ENCODE results near the gene EML6. TPM values are rescaled to one million over a fixed set of nuclear protein-coding genes. Genes with fewer than 3 reads are reported as not detected.
"Not testable (repeated sequence)": the region's sequence is repeated elsewhere in the genome, so short reads cannot be mapped to it uniquely, and the experiment has no call there.

The EML6 gene
- total and polyA plus RNA-seq, 12 donors, result 0.07 to 1.5 (median 0.31) TPM

DNA sequence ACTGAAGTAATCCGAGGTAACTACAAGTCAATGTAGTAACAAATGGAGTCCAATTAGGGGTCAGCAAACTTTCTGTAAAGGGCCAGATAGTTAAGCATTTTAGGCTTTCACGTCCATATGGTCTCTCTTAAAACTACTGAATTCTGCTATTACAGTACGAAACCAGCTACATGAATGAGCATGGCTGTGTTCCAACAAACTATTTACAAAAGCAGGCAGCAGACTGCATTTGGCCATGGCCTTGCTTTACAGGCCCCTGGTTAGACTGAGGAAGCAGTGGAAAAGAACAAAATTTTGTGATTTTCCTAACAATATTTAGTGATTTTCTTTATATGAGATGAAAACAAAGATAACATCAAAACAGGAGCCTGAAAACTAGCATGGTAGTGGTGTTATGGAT is 262.8 kb downstream of the EML6 start:
- WGBS, 2 donors, result 69 to 79% methylated on average over 3 of the region's 3 CpGs
- H3K9me3 ChIP-seq, result no peaks in the 10 kb centered on the region
- H3K36me3 ChIP-seq, result peaks cover 0 to 59% (median 4%) of the 10 kb centered on the region in 9 donors
- TF ChIP-seq, protein P1, sequence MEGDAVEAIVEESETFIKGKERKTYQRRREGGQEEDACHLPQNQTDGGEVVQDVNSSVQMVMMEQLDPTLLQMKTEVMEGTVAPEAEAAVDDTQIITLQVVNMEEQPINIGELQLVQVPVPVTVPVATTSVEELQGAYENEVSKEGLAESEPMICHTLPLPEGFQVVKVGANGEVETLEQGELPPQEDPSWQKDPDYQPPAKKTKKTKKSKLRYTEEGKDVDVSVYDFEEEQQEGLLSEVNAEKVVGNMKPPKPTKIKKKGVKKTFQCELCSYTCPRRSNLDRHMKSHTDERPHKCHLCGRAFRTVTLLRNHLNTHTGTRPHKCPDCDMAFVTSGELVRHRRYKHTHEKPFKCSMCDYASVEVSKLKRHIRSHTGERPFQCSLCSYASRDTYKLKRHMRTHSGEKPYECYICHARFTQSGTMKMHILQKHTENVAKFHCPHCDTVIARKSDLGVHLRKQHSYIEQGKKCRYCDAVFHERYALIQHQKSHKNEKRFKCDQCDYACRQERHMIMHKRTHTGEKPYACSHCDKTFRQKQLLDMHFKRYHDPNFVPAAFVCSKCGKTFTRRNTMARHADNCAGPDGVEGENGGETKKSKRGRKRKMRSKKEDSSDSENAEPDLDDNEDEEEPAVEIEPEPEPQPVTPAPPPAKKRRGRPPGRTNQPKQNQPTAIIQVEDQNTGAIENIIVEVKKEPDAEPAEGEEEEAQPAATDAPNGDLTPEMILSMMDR (IDR thresholded peaks at IDR 0.05), result no peak
- intact Hi-C loops (cut with DNase I), result no loop called here
- no peak overlapping the region for H3K4me3 ChIP-seq
- H3K27me3 ChIP-seq, result no peaks in the 10 kb centered on the region
- no peak overlapping the region for H3K27ac ChIP-seq
- peaks cover 0 to 61% (median 40%) of the 10 kb centered on the region in 9 donors for H3K4me1 ChIP-seq
- no peak for DNase-seq
- no peak for ATAC-seq

GRCh38 chr2:54988612-54989011 is 265.1 kb downstream of the EML6 start:
- no peaks in the 10 kb centered on the region for H3K27me3 ChIP-seq
- H3K9me3 ChIP-seq, result no peaks in the 10 kb centered on the region
- peaks cover 0 to 38% (median 4%) of the 10 kb centered on the region in 9 donors for H3K36me3 ChIP-seq
- H3K4me3 ChIP-seq, result no peak overlapping the region
- H3K27ac ChIP-seq, result no peak overlapping the region
- DNase-seq, result no peak
- peak in 1 of 8 donors; percentile 63 for ATAC-seq
- TF ChIP-seq, protein P1 (IDR thresholded peaks at IDR 0.05), result no peak
- intact Hi-C loops (cut with DNase I), result no loop called here
- 88 to 95% methylated on average over 3 of the region's 3 CpGs for whole genome bisulfite sequencing, 2 donors
- H3K4me1 ChIP-seq, result peaks cover 0 to 48% (median 32%) of the 10 kb centered on the region in 9 donors

DNA sequence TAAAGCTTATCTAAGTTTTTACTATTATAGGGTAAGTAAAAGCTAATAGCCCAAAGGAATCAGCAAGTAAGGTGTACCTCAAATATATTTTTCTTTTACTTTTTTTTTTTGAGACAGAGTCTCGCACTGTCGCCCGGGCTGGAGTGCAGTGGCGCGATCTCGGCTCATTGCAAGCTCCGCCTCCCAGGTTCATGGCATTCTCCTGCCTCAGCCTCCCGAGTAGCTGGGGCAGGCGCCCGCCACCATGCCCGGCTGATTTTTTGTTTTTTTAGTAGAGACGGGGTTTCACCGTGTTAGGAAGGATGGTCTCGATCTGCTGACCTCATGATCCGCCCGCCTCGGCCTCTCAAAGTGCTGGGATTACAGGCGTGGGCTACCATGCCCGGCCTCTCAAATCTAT is 267.2 kb downstream of the EML6 start:
- H3K9me3 ChIP-seq, H3K27me3 ChIP-seq, H3K27ac ChIP-seq, DNase-seq, ATAC-seq, H3K4me3 ChIP-seq: not testable (repeated sequence)
- WGBS, 2 donors, result 98% methylated on average over 19 of the region's 19 CpGs
- peaks cover 0 to 45% (median 20%) of the 10 kb centered on the region in 9 donors for H3K4me1 ChIP-seq
- intact Hi-C loops (cut with DNase I), result loop anchor here in 1 of 10 donors (10.0 kb wide), 1 partner anchor 76 kb away; no protein-coding TSS in a partner anchor
- H3K36me3 ChIP-seq, result peaks cover 0 to 19% (median 4%) of the 10 kb centered on the region in 9 donors

- no peak overlapping the region for H3K27ac ChIP-seq
- ATAC-seq (peak in 1 of 8 donors; percentile 31), DNase-seq (no peak)
- TF ChIP-seq, protein P1 (IDR thresholded peaks at IDR 0.05), result no peak
- no peaks in the 10 kb centered on the region for H3K36me3 ChIP-seq
- WGBS, 2 donors, result 95 to 98% methylated on average over 3 of the region's 3 CpGs
- H3K4me1 ChIP-seq, result peaks cover 0 to 59% (median 26%) of the 10 kb centered on the region in 9 donors
- no peak overlapping the region for H3K4me3 ChIP-seq
- H3K9me3 ChIP-seq, result no peaks in the 10 kb centered on the region
- H3K27me3 ChIP-seq, result no peaks in the 10 kb centered on the region
- intact Hi-C loops (cut with DNase I), result loop anchor here in 1 of 10 donors (10.0 kb wide), 1 partner anchor 81 kb away; no protein-coding TSS in a partner anchor
These were observed 272.1 kb downstream of the EML6 start for GRCh38 chr2:54995553-54995952.

DNA sequence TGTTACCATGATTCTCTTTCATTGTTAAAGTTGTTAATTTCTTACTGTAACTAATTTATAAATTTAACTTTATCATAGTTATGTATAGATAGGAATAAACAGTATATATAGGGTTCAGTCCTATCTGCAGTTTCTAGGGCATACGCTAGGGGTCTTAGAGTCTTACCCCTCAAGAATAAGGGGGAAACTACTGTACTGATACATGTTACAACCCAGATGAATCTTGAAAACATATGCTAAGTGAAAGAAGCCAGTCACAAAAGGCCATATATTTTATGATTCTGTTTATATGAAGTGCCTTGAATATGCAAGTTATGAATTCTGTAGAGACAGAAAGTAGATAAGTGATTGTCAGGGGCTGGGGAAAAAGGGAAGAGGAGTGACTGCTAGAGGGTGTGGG is 274.4 kb downstream of the EML6 start:
- peaks cover 0 to 75% (median 36%) of the 10 kb centered on the region in 9 donors for H3K4me1 ChIP-seq
- WGBS, 2 donors, result 88 to 90% methylated on average over 1 of the region's 1 CpG
- ATAC-seq, result no peak

More for the DNA sequence above, 274.4 kb downstream of the EML6 start:
- Histone ChIP-seq H3K27ac (no peak overlapping the region), H3K27me3 (no peaks in the 10 kb centered on the region), H3K9me3 (no peaks in the 10 kb centered on the region), H3K4me3 (no peak overlapping the region), H3K36me3 (no peaks in the 10 kb centered on the region)
- intact Hi-C loops (cut with DNase I), result loop anchor here in 1 of 10 donors (10.0 kb wide), 1 partner anchor 83 kb away; no protein-coding TSS in a partner anchor
- TF ChIP-seq, protein P1 (IDR thresholded peaks at IDR 0.05), result no peak
- no peak for DNase-seq

Data from heart right ventricle (tissue), 16 donors.